HEK293 (cell line): ENCODE data around the gene LIN7C.

Experiments used
- CTCF ChIP-seq: fragments of 450-650 bp; formaldehyde crosslinking; IDR thresholded peaks from 2 replicates; pipeline ENCODE4 v1.5.1; 2016; ENCODE audit warnings: missing biosample characterization, missing genetic modification characterization
- KLF10 ChIP-seq: fragments of 450-650 bp; IDR thresholded peaks from 2 replicates; pipeline ENCODE4 v1.5.1; 2018; ENCODE audit warnings: missing biosample characterization, mild to moderate bottlenecking, missing genetic modification characterization
- PBX3 ChIP-seq: sonication (generic); formaldehyde crosslinking; IDR thresholded peaks from 2 replicates; pipeline ENCODE4 v1.8.1; 2022; ENCODE audit warnings: mild to moderate bottlenecking, moderate library complexity, missing genetic modification reagents
- PRDM2 ChIP-seq: fragments of 450-650 bp; formaldehyde crosslinking; IDR thresholded peaks from 2 replicates; pipeline ENCODE4 v1.5.1; 2016; ENCODE audit warnings: missing biosample characterization, missing genetic modification characterization, borderline replicate concordance
- ZNF138 ChIP-seq: fragments of 450-650 bp; formaldehyde crosslinking; IDR thresholded peaks from 2 replicates; pipeline ENCODE4 v1.5.1; 2016; ENCODE audit warnings: missing biosample characterization, missing genetic modification characterization, borderline replicate concordance
- ZNF777 ChIP-seq: fragments of 450-650 bp; formaldehyde crosslinking; IDR thresholded peaks from 2 replicates; pipeline ENCODE4 v1.5.1; 2017; ENCODE audit warnings: missing biosample characterization, missing genetic modification characterization, borderline replicate concordance

- TF ChIP-seq ZNF777 (tag by site-specific recombination) (no peak), PRDM2 (tag by site-specific recombination) (no peak), PBX3 (CRISPR knock-in tag) (no peak), KLF10 (no peak), CTCF (tag by site-specific recombination) (no peak), ZNF138 (tag by site-specific recombination) (no peak)
Observed at GRCh38 chr11:27514076-27514475, 7.5 kb upstream of the LIN7C start.
